Peyer's patch (tissue), 4 donors: ENCODE measurements around the gene TRABD2A.

ENCODE experiments used
- CTCF ChIP-seq, 6 experiments: fragments of 450-650 bp in 4 of 6; fragments of 200-600 bp in 2 of 6; sonication (generic) in 1 of 6; IDR thresholded peaks; one replicate each; pipeline ENCODE4 v1.5.1; 2017 to 2019; ENCODE audit warnings: antibody characterized with exemption in 6 of 6, mild to moderate bottlenecking in 3 of 6, moderate library complexity in 1 of 6
- POLR2A ChIP-seq, 2 donors: fragments of 450-650 bp; IDR thresholded peaks; one replicate each; pipeline ENCODE4 v1.5.1; 2017; ENCODE audit warnings: antibody characterized with exemption in 2 of 2, mild to moderate bottlenecking in 2 of 2, moderate library complexity in 2 of 2

GRCh38 chr2:84800194-84800805 lies 80.6 kb downstream of the TRABD2A start:
- TF ChIP-seq CTCF (IDR thresholded peaks at IDR 0.05) = no peak
- TF ChIP-seq POLR2A (IDR thresholded peaks at IDR 0.05) = no peak
